DMS79 (cell line): ENCODE measurements around the gene MYO1D.

ENCODE experiments used
- DNase-seq: peaks from one replicate; lab custom pipeline; 2025; lab: John Stamatoyannopoulos, UW

The MYO1D gene

DNA sequence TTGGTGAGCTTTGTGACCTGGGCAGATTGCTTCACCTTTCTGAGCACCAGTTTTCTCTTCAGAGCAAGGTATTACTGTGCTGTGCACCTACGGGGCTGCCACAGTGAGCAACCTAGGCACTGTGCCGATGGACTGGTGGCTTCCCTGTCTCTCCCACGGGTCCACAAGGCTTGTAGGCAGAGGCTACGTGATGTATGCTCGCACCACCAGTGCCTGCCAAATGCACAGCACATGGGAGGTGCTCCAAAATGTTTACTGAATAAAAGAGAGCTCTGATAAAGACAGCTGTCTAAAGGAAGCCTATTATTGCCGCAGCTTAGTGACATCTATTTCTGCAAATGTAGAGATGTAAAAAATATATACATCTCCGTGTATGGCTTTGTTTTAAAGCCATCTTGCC is 251.0 kb downstream of the MYO1D start:
- DNase-seq = no peak

DNA sequence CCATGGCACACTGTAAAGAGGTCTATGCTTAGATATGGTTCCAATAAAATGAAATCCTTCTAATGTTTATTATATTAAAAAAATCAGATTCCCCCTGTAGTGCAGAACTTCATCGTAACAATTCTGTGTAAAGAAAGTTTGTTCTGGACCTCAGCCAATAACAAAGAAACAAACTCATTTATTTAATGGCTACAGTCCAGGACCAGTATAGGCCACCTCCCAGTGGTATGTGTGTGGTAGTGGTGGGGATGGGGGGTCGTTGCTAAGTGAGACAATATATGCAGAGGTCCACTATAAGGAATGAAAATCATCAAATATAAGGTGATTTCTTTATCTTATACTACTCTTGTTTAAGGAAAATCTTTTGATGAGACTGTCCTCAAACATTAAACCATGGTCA is 253.7 kb downstream of the MYO1D start:
- no peak for DNase-seq

DNA sequence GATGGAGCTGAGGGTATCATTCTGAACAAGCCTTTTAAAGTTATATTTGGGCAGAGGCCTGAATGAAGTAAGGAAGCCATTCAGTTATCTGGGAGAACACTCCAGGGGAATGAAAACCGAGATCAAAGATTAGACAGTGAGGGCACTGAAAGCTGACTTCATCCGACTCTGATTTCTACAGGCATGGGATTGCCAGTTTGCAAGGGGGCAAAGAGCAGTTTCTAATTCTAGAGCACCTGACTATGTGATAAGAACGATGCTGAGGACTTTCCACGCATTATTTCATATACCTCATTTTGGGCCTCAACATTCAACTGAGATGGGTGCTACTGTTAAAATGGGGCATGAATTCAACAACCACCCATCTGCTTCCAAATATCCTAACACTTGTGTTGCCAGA is 254.4 kb downstream of the MYO1D start:
- no peak for DNase-seq

DNA sequence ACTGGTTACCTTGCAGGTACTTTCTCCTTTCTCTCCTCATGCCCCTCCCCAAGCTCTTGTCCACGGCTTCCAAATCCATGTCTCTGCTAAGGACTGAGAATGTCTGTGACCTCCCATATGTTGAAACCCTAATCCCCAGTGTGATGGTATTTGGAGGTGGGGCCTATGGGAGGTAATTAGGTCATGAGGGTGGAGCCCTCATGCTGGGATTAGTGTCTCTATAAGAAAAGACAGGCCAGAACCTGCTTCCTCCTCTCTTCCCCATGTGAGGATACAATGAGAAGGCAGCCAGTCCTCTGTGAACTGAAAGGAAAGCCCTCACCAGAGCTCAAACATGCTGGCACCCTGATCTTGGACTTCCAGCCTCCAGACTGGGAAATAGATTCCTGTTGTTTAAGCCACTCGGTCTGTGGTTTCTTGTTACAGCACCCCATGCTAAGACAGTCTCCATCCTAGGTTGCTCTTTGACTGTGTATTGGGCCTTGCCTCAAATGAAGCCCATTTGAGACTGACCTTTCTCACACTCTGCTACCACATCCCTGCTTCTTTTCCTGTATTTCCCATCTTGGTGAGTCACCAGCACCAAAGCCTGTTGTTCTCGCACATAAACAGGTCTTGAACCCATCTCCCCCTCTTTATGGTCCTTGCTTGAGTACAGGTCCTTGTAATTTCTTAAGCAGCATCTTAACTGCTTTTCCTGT is 255.2 kb downstream of the MYO1D start:
- no peak for DNase-seq

DNA sequence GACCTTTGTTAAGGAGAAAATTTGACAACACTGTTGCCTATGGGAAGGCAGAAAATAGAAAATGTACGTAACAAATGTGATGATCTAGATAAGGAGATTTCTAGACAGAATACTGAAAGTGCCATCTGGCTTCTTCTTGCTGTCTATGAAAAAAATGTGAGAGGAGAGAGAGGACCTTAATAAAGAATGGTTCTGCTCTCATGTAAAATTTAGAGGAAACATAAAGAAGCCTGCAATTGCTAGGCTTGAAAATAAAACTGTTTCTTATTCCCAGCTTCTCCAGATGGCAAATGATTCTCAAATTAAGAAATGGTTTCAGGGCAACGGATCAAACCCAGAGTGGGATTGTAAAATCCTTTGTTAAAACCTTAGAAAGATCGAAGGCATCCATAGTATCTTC is 261.6 kb downstream of the MYO1D start:
- DNase-seq = no peak

DNA sequence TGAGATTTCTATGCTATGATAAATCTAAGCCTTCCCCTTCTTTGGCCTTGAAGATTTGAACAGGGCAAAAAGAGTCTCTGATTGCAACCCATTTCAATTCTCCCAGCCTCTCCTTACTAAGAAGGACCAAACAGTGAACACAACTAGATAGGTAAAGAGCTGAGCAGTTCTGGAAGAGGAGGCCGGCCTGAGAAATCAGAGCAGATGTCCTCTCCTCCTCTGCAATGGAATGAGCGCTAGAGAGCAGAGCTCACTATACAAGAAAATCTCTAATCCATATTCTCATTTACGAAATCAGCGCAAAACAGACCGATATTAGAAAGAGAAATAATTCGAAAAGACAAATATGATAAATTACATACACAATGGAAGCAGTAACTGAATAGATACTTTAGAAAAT is 266.0 kb downstream of the MYO1D start:
- no peak for DNase-seq

DNA sequence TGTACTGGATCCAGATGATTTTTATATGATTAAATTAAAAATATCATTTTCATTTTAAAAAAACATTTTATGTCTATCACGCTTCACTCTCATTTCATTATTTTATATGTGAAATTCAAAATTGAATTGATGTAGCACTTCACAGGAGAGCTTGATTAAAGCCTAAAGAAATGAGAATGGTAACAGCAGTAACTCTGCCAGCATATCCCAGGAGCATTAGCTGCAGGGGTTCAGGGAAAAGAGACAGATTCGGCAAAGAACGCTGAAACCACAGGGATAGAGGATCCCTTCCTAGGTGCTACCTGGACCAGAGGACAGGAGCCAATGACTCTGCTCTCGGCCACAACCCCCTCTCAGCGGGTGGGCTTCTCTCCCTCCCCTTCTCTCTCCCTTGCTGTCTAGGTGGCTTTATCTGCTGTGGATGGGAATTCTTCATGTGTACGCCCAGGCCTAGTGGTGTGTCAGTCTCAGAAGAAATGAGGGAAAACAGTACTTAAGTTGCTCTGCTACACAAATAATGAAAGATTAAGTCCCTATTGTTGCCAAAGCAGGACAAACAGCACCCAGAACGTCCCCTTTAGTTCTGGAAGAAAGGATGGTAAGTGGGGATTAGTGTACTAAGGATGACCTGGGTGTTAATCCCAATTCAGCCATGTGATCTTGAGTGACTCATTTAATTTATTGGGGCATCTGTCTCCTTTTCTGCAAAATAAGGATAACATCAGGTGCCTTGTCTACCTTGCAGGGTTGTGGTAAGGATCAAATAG is 266.9 kb downstream of the MYO1D start:
- no peak for DNase-seq

DNA sequence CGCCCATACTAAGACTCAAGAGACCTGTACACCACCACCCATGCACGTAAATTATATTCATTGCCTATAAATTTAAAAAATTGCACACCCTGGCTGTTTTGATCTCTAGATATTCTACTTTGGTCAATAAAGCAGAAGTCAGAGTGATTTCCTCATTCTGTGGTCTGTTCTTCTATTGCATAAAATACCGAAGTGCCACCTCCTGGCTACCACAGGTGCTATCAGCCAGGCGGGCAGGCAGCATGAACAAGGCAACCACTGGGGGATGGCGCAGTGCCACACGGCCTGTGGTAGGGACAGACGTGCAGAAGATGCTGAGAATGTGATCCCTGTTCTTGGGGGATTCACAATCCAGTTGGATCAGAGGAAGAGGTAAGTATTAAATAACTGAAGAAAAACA is 267.8 kb downstream of the MYO1D start:
- DNase-seq = peak; percentile 5

DNA sequence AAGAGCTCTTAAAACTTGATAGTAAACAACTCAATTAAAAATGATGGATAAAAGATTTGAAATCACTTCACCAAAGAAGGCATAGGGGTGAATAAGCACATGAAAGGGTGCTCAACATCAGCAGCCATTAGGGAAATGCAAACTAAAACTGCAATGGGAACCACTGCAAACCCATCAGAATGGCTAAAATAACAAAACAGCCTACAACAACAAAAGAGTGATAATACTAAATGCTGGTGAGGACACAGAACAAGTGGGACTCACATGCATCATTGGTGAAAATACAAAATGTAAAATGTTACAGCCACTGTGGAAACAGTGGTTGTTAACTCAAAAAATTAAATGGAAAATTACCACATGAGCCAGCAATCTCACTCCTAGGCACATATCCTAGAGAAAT is 268.7 kb downstream of the MYO1D start:
- no peak for DNase-seq

DNA sequence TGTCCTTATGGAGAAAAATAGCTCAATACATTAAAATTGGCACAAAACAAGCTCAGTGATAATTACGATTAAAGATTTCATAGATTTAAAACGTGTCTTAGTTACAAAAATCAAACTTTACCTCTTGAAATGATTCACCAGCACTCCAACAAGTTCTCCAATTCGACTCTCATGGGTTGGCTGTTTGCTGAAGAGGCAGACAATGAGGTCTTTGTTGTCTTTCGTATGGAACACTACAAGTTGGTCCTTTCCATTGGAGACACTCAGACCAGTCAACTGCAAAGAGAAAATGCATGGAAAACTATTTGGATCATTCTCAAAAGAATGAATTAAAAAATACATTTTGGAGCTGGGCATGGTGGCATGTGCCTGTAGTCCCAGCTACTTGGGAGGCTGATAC is 272.0 kb downstream of the MYO1D start:
- DNase-seq = no peak

DNA sequence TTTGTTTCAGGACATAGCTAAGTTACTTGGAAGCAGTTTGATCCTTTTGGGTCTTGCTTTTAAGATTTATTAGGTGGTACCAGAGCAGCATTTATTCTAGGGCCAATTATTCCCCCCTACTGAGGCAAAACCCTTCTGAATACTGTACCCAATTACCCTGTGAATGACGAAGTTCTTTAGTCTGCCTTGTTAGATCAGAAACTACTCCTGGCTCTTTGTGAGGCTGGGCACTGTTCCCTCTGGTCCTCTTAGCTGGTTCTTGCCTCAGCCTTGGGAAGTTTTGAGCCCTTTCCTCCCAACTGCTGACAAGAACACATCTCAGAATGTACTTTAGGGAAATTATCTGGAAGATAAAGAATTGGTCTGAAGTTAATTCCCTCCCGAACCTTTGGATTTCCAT is 274.5 kb downstream of the MYO1D start:
- no peak for DNase-seq

DNA sequence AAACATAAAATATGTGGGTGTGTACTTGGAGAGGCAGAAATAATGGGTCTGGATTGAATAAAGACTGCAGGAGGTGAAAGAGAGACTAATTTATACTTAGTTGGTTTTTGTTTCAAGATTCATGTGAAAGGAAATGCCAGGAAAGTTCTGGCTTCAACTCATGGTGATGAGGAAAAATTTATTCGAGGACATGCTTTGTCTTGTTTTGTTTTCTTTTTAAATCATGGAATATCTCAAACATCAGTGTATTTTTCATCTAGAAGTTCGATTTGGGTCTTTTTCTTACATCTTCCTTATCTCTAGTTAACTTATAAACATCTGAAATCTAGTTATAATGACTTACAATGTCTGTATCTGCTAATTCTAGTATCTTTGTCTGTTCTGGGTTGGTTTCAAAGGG is 275.1 kb downstream of the MYO1D start:
- DNase-seq = no peak

DNA sequence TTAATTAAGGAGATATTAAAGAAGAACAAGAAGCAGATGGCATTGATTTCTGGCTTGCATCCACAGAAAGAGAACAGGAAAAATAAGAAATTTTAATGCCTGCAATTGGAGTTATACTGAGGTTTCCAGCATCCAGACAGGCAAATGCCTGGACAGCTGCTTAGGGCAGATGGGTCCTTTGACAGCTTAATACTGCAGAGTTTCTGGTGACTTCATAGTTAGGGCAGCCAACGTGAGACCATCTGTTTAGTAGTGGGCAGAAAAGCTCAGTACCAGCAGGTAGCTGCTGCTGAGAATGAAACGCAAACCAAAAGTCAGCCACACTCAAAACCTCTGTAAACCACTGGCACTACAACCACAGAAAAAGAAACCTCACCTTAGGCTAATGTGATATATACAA is 280.3 kb downstream of the MYO1D start:
- no peak for DNase-seq

DNA sequence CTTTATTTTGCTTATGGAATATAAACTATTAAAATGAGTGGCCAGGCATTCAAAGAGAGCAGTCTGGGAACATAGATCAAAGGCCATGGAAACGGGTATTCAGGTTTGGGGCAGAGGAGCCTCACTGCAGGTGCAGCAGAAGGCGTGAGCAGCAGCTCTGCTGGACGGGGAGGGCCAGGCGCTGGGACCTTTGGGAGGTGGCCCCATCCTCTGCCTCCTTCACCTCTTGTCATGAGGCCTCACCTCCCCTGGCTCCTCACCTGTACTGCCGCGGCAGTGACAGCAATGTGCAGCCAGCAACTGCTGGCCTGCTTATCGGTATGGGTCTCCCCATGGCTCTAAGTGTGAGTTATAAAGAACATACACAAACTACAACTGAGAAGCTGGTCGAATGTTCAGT is 280.7 kb downstream of the MYO1D start:
- no peak for DNase-seq

DNA sequence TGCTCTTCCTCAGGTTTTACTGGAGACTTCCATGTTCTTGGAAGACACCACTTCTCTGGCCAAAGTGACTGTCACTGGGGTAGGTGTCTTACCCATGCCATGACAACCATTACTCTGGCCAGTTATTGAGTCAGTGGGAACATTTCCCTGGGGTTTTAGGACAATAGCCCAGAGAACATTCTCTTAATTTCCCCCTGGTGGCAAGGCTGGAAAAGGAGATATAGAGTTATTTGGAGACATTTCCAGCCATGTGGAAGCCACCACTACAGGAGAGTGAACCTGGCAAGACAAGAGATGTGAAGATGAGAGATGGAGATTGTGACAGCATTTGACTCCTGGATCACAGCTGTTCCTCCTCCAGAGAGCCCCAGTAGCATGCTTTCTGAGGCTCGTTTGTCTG is 283.9 kb downstream of the MYO1D start:
- no peak for DNase-seq

DNA sequence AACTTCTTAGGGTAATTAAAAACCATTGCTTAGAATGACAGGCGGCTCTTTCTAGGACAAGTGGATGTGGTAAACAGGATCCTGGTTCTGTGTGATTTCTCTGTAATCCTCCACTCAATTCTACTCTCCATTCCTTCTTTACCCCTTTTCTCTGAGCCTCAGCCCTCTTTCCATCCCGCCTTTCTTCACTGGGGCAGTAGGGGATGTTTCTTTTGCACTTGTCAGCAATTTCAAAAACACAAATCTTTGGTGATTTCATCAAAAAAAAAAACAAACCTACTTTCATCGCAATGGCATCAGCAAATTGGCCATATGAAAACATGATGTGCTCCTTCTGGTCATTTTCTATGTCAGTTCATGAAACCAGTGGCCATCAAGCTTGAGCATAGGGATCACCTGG is 285.5 kb downstream of the MYO1D start:
- DNase-seq = no peak

DNA sequence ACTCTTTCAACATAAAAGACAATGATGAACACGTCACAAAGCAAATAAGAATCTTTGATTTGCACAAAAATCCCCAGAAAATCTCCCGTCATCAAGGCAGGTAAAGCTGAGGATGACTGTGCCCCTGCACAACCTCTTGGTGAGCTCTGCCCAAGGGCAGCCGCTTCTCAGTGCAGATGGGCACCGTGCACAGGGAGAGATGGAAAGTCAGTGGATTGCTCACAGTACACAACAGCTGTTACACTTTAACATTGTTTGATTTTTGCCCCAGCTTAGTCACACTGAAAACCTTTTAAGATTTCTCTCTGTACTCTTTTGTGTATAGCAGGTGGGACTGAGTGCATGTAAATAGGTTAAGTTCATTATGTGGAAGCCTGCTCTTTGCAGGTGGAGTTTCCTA is 285.9 kb downstream of the MYO1D start:
- no peak for DNase-seq

DNA sequence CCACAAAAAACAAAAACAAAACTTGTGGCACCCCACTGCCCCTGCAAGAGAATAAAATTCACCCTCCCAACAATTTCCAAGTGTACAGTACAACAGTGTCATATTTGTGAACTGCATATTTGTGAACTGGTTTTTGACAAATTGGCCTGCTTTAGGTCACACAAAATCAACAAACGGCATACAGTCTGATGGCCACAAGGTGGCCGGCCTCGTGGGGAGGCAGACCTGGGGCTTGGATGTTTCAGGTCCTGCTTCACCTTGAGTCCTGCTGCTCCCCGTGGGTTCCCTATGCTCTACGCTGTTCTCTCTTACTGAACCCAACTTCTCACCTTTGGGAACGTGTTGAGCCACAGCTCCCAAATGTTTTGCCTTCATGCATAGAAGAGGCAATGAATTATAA is 287.9 kb downstream of the MYO1D start:
- DNase-seq = no peak

DNA sequence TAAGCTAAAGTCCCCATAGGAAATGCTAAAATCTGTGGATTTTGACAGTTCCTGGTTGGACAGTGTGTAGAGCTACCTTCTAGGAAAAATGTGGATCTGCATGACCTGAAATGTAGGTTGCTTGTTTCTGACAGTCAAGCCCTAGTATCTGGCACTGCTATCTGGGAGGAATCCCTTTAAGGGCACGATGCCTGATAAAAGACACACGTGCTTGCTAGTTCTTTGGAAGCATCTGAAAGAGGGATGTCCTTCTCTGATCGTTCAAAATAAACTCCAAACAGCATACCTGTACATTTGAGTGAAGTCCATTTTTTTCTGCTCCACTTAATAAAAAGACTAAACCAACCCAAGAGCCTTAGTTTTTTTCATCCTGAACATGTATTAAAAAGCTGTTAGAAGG is 288.8 kb downstream of the MYO1D start:
- no peak for DNase-seq

DNA sequence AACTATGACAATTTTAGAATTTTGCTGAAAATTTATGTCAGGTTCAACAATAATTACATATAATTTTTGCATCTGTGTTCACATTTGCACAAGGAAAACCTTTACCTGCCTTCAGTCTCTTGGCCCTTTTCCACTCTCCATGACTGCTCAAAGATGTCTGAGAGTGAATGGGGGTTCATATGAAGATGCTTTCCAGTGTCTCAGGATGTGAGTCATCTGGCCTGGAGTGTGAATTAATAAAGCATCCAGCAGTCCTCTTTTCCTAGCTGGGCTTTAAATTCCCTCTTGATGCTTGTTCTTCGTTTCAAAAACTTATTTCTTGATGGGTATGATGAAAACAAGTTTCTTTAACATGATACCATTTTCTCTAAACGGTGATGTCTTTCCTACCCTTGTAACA is 290.3 kb downstream of the MYO1D start:
- no peak for DNase-seq

DNA sequence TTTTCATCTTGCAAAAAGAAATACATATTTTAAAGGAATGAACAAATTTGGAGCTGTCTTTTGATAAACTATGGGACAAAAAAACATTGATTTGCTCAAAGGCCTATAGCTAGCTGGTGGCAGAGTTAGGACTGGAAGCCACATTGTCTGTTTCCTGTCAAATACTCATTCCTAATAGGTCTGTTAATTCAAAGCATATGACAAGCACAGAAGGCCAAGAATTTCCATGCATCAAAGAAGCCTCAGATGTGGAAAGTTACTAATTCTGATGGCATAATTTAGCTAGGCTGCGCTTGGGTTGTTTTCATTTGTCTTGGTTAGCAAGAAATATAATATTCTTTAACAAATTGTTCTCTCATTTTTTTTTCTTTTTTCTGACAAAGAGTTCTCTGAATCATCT is 292.1 kb downstream of the MYO1D start:
- DNase-seq = no peak

DNA sequence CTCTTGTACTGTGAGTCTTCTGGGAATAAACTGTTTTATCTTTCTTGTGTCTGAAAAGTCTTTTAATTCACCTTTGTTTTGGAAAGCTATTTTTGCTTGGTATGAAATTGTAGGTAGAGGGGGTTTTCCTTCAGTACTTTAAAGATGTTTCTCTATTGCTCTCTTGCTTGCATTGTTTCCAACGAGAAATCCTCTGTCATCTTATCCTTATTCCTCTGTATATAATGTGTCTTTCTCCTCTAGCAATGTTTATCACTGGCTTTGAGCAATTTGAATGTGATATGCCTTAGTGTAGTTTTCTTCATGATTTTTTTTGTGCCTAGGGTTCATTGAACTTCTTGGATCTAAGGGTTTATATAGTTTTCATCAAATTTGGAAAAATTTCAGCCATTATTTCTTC is 293.9 kb downstream of the MYO1D start:
- DNase-seq = no peak

DNA sequence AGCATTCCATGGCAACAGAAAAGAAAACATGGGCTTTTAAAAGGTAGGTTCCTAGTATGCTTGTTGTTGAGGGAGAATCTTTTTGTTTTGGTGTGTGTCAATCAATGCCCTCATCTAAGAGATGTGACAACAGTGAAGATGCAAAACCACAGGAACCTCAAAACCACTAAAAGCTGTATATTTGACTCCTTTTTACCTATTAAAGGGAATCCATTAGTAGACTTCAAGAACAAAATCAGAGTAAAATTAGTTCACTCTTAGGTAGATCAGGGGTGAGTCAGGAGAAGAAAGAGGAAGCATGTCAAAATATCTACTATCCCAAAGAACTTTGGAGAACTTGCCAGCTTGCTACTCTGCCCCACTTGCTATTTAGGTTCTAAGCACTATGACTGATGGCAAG is 301.1 kb downstream of the MYO1D start:
- no peak for DNase-seq

DNA sequence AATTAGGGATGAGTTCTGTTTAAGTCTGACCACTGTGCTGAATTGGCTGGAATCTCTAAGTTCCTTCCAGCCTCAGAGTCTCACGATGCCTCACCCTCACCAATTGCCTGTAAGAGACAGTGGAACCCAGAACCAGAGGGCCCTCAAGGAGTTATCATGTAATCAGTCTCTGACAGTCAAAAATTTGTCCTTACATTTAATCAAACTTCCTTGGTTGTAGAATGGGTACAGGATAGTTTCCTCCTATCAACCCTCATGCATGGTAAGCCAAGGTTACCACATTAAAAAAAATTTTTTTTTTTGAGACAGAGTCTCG is 306.9 kb downstream of the MYO1D start:
- no peak for DNase-seq
